T-helper 2 cell treated with Interferon-gamma antibody and Interleukin-4, amounts not matched to agents 5 μg/mL and 100 μg/mL, for 36 hours (primary cell): ENCODE data around the gene CCDC60.

ENCODE experiments used
- DNase-seq: peaks from one replicate; pipeline ENCODE4 v3.0.0; 2021; ENCODE audit warnings: low spot score
- H3K27ac Mint-ChIP-seq: one replicate; pipeline ENCODE4 v1.8.0; 2021; ENCODE audit warnings: mild to moderate bottlenecking, mixed read lengths
- H3K27me3 Mint-ChIP-seq: one replicate; pipeline ENCODE4 v1.8.0; 2021; ENCODE audit warnings: low read depth, mixed read lengths
- H3K36me3 Mint-ChIP-seq: one replicate; pipeline ENCODE4 v1.8.0; 2021; ENCODE audit warnings: low read depth, mixed read lengths
- H3K4me1 Mint-ChIP-seq: one replicate; pipeline ENCODE4 v1.8.0; 2021; ENCODE audit warnings: low read depth, mixed read lengths
- H3K4me3 Mint-ChIP-seq: one replicate; pipeline ENCODE4 v1.8.0; 2022; ENCODE audit warnings: mild to moderate bottlenecking, moderate library complexity, mixed read lengths
- H3K9me3 Mint-ChIP-seq: one replicate; pipeline ENCODE4 v1.8.0; 2021; ENCODE audit warnings: mixed read lengths

The CCDC60 gene

GRCh38 chr12:119450771-119451170 is 116.2 kb downstream of the CCDC60 start:
- Mint-ChIP-seq H3K27me3 (peaks cover 3% of the 10 kb centered on the region), H3K36me3 (no peaks in the 10 kb centered on the region), H3K4me3 (no peak overlapping the region), H3K27ac (no peak overlapping the region), H3K9me3 (no peaks in the 10 kb centered on the region), H3K4me1 (no peaks in the 10 kb centered on the region)
- no peak for DNase-seq

- Mint-ChIP-seq H3K4me3 (no peak overlapping the region), H3K27me3 (peaks cover 3% of the 10 kb centered on the region), H3K4me1 (no peaks in the 10 kb centered on the region), H3K27ac (no peak overlapping the region), H3K9me3 (no peaks in the 10 kb centered on the region), H3K36me3 (no peaks in the 10 kb centered on the region)
- no peak for DNase-seq
Measured at GRCh38 chr12:119456824-119457223, 122.3 kb downstream of the CCDC60 start.

- Mint-ChIP-seq H3K36me3 (no peaks in the 10 kb centered on the region), H3K9me3 (no peaks in the 10 kb centered on the region), H3K4me1 (no peaks in the 10 kb centered on the region), H3K4me3 (no peak overlapping the region), H3K27me3 (peaks cover 3% of the 10 kb centered on the region), H3K27ac (no peak overlapping the region)
- no peak for DNase-seq
Measured at GRCh38 chr12:119457271-119457670, 122.7 kb downstream of the CCDC60 start.

- H3K27ac Mint-ChIP-seq = no peak overlapping the region
- no peak for DNase-seq
- H3K36me3 Mint-ChIP-seq = no peaks in the 10 kb centered on the region
- no peaks in the 10 kb centered on the region for H3K9me3 Mint-ChIP-seq
- no peak overlapping the region for H3K4me3 Mint-ChIP-seq
- no peaks in the 10 kb centered on the region for H3K27me3 Mint-ChIP-seq
- H3K4me1 Mint-ChIP-seq = no peaks in the 10 kb centered on the region
Measured at GRCh38 chr12:119459481-119459880, 125.0 kb downstream of the CCDC60 start.

- no peaks in the 10 kb centered on the region for H3K36me3 Mint-ChIP-seq
- no peaks in the 10 kb centered on the region for H3K4me1 Mint-ChIP-seq
- no peak overlapping the region for H3K4me3 Mint-ChIP-seq
- DNase-seq = no peak
- no peaks in the 10 kb centered on the region for H3K9me3 Mint-ChIP-seq
- H3K27ac Mint-ChIP-seq = no peak overlapping the region
- H3K27me3 Mint-ChIP-seq = no peaks in the 10 kb centered on the region
Measured at GRCh38 chr12:119460876-119461275, 126.3 kb downstream of the CCDC60 start.

GRCh38 chr12:119461636-119462214 is 127.2 kb downstream of the CCDC60 start:
- no peak overlapping the region for H3K4me3 Mint-ChIP-seq
- no peak for DNase-seq
- H3K9me3 Mint-ChIP-seq = no peaks in the 10 kb centered on the region
- H3K4me1 Mint-ChIP-seq = no peaks in the 10 kb centered on the region
- no peaks in the 10 kb centered on the region for H3K27me3 Mint-ChIP-seq
- H3K36me3 Mint-ChIP-seq = no peaks in the 10 kb centered on the region
- no peak overlapping the region for H3K27ac Mint-ChIP-seq

- no peaks in the 10 kb centered on the region for H3K9me3 Mint-ChIP-seq
- no peaks in the 10 kb centered on the region for H3K4me1 Mint-ChIP-seq
- H3K36me3 Mint-ChIP-seq = no peaks in the 10 kb centered on the region
- no peaks in the 10 kb centered on the region for H3K27me3 Mint-ChIP-seq
- no peak overlapping the region for H3K27ac Mint-ChIP-seq
- no peak for DNase-seq
- H3K4me3 Mint-ChIP-seq = no peak overlapping the region
Measured at GRCh38 chr12:119463211-119463926, 128.8 kb downstream of the CCDC60 start.

- no peaks in the 10 kb centered on the region for H3K9me3 Mint-ChIP-seq
- no peaks in the 10 kb centered on the region for H3K36me3 Mint-ChIP-seq
- DNase-seq = no peak
- H3K4me1 Mint-ChIP-seq = no peaks in the 10 kb centered on the region
- no peak overlapping the region for H3K4me3 Mint-ChIP-seq
- no peaks in the 10 kb centered on the region for H3K27me3 Mint-ChIP-seq
- no peak overlapping the region for H3K27ac Mint-ChIP-seq
Measured at GRCh38 chr12:119468296-119468695, 133.8 kb downstream of the CCDC60 start.

GRCh38 chr12:119475650-119476049 is 141.1 kb downstream of the CCDC60 start:
- no peaks in the 10 kb centered on the region for H3K27me3 Mint-ChIP-seq
- no peak overlapping the region for H3K4me3 Mint-ChIP-seq
- no peak overlapping the region for H3K27ac Mint-ChIP-seq
- H3K36me3 Mint-ChIP-seq = no peaks in the 10 kb centered on the region
- no peak for DNase-seq
- H3K9me3 Mint-ChIP-seq = no peaks in the 10 kb centered on the region
- H3K4me1 Mint-ChIP-seq = no peaks in the 10 kb centered on the region

- Mint-ChIP-seq H3K4me3 (no peak overlapping the region), H3K9me3 (no peaks in the 10 kb centered on the region), H3K36me3 (no peaks in the 10 kb centered on the region), H3K27me3 (no peaks in the 10 kb centered on the region), H3K27ac (no peak overlapping the region), H3K4me1 (no peaks in the 10 kb centered on the region)
- DNase-seq = no peak
Measured at GRCh38 chr12:119476951-119477350, 142.4 kb downstream of the CCDC60 start.

- Mint-ChIP-seq H3K36me3 (no peaks in the 10 kb centered on the region), H3K4me1 (no peaks in the 10 kb centered on the region), H3K4me3 (no peak overlapping the region), H3K27me3 (no peaks in the 10 kb centered on the region), H3K9me3 (no peaks in the 10 kb centered on the region), H3K27ac (no peak overlapping the region)
- no peak for DNase-seq
Measured at GRCh38 chr12:119479121-119479561, 144.6 kb downstream of the CCDC60 start.

GRCh38 chr12:119480551-119480950 is 146.0 kb downstream of the CCDC60 start:
- Mint-ChIP-seq H3K27me3 (no peaks in the 10 kb centered on the region), H3K4me3 (no peak overlapping the region), H3K36me3 (no peaks in the 10 kb centered on the region), H3K4me1 (no peaks in the 10 kb centered on the region), H3K9me3 (no peaks in the 10 kb centered on the region), H3K27ac (no peak overlapping the region)
- DNase-seq = no peak

GRCh38 chr12:119486599-119487154 is 152.1 kb downstream of the CCDC60 start:
- H3K9me3 Mint-ChIP-seq = no peaks in the 10 kb centered on the region
- no peak overlapping the region for H3K4me3 Mint-ChIP-seq
- H3K36me3 Mint-ChIP-seq = no peaks in the 10 kb centered on the region
- DNase-seq = no peak
- H3K27me3 Mint-ChIP-seq = no peaks in the 10 kb centered on the region
- no peaks in the 10 kb centered on the region for H3K4me1 Mint-ChIP-seq
- no peak overlapping the region for H3K27ac Mint-ChIP-seq

GRCh38 chr12:119491814-119492213 is 157.3 kb downstream of the CCDC60 start:
- H3K4me3 Mint-ChIP-seq = no peak overlapping the region
- no peaks in the 10 kb centered on the region for H3K27me3 Mint-ChIP-seq
- DNase-seq = no peak
- H3K9me3 Mint-ChIP-seq = no peaks in the 10 kb centered on the region
- H3K36me3 Mint-ChIP-seq = no peaks in the 10 kb centered on the region
- H3K27ac Mint-ChIP-seq = no peak overlapping the region
- H3K4me1 Mint-ChIP-seq = no peaks in the 10 kb centered on the region
